AG09309 (cell line): ENCODE measurements around the gene FBF1.

Source experiments
- DNase-seq: peaks from one replicate; pipeline ENCODE4 v3.0.0-alpha.2; 2010; ENCODE audit warnings: low read depth
- H3K4me3 ChIP-seq: 2 replicates; pipeline ENCODE4 v1.5.1; 2011; ENCODE audit warnings: mild to moderate bottlenecking, low read depth, low read length, moderate library complexity; ENCODE audit not compliant: control insufficient read depth
- CTCF ChIP-seq: IDR thresholded peaks from 2 replicates; pipeline ENCODE4 v1.5.1; 2011; ENCODE audit warnings: mild to moderate bottlenecking, low read depth, low read length, inconsistent platforms; ENCODE audit not compliant: insufficient read depth, control insufficient read depth; ENCODE audit errors: missing control alignments

FBF1 gene

GRCh38 chr17:75927286-75927922 is 13.4 kb downstream of the FBF1 start:
- peak; percentile 34 for TF ChIP-seq CTCF
- DNase-seq: no peak
- no peak overlapping the region for H3K4me3 ChIP-seq

GRCh38 chr17:75926456-75926855 is 14.4 kb downstream of the FBF1 start:
- DNase-seq: no peak
- H3K4me3 ChIP-seq: no peak overlapping the region
- TF ChIP-seq CTCF: no peak

DNA sequence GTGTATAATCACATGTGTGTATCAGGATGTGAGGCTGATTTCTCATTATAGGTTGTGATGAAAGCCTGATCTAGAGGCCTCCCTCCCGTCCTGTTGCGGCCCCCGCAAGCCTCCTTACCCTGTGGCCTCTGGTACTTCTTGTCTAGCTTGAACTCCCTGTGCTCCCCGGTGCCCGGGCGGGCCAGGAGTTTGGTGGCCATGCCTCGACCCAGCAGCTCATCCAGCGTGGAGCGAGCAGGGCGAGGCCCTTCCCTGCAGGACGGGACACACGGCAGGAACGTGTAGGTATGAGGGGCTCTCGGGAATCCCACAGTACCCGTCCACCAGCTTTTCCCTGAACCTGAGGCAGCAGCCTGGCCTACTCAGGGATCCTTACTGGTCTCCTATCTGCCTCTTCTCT is 14.9 kb downstream of the FBF1 start:
- DNase-seq: no peak
- no peak for TF ChIP-seq CTCF
- H3K4me3 ChIP-seq: no peak overlapping the region

DNA sequence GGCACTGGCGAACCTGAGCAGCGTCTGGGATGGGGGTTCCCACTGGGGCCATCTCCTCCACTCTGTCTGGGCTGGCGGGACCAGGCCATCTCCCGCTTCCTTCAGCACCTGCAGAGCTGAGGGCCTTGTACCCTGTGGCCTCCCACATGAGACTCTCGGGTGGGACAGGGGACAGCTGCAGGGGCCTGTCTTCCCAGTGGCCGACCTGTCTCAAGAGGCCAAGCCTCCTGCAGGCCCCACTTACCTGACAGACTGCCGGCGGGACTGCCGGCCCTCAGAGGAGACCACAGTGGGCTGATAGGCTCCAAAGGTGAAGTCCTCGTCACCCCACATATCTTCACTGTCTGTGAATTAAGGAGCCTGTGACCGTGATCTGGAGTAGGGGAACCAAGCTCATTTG is 15.7 kb downstream of the FBF1 start:
- TF ChIP-seq CTCF: no peak
- DNase-seq: no peak
- H3K4me3 ChIP-seq: no peak overlapping the region

GRCh38 chr17:75922963-75923874 is 17.6 kb downstream of the FBF1 start:
- no peak for DNase-seq
- no peak for TF ChIP-seq CTCF
- H3K4me3 ChIP-seq: no peak overlapping the region

GRCh38 chr17:75922173-75922961 is 18.5 kb downstream of the FBF1 start:
- TF ChIP-seq CTCF: no peak
- DNase-seq: no peak
- H3K4me3 ChIP-seq: no peak overlapping the region
